ENCODE measurements around the gene MYL11.
A peak's percentile ranks its signal among the peaks of the same experiment; 100 is the strongest.
"Not testable (repeated sequence)": the region's sequence is repeated elsewhere in the genome, so short reads cannot be mapped to it uniquely, and the experiment has no call there.

Gene MYL11, protein sequence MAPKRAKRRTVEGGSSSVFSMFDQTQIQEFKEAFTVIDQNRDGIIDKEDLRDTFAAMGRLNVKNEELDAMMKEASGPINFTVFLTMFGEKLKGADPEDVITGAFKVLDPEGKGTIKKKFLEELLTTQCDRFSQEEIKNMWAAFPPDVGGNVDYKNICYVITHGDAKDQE

DNA sequence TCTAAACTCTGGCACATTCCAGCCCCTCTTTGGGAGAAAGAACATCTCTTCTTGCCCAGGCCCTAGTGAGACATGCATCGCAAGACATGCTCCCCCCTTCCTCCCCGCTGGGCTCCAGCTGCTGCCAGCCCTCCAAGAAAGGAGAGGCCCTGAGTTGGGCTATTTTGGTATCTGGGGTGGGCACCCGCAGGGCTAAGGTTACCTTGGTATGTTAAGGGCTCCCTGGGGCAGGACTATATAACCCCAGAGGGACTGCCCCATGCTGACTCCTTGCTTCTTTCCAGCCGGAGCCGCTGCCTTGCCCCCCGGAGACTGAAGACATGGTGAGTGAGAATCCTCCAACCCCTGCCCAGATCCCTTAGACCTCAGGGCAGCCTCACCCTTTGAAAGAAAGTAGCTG is at the start of gene MYL11:
MYL11 (plus strand) TSS at position 265 of the 400 bp plus-strand sequence; CDS start at position 321, 56 bp downstream.
- no peak for DNase-seq

DNA sequence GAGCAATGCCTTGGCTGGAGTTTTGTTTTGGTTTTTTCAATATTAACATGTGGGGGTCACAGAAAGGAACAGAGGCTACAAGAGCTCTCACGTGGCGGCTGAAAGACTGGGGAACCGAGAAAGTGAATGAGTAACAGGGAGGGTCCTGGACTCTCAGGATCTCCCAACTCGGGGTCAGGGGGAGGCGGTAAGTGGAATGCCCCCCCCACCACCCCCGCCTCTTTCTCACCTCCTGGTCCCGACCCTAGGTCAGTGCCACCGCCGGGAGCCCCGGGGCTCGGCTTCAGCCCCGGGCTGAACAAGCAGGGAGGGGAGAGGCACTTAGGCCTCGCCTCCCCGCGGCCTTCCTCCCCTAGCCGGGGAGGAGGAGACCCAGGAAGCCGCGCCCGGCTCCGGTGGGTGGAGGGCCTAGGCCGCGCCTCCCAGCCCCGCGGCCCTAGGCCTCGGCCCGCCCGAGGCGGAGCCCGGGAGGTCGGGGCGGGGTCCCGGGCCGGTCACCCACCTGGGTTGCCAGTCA is 40.1 kb upstream of the MYL11 start:
- peak; percentile 31 for DNase-seq

DNA sequence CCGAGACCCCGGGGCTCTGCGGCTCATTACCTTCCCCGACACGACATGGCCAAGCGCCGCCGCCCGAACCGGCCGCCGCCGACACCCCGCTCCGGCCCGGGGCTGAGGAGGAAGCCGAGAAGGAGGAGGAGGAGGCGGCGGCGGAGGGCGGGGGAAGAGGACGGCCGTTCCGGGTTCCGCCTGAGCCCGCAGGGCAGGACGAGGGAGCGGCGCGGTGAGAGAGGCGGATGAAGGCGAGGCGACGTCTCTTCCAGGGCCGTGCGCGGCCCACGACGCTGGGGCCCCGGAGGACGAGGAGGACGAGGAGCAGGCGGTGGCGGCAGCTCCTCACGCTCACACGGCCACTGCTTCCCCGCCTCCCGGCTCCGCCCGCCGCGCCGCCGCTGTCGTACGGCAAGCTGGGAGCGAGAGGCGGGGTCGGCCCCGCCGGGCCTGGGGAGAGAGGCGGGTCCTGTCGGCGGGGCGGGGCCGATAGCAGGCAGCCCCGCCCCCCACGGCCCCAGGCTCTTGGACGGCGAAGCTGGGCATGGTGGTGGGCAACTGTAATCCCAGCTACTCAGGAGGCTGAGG is 39.5 kb upstream of the MYL11 start:
- DNase-seq, result peak; percentile 85

DNA sequence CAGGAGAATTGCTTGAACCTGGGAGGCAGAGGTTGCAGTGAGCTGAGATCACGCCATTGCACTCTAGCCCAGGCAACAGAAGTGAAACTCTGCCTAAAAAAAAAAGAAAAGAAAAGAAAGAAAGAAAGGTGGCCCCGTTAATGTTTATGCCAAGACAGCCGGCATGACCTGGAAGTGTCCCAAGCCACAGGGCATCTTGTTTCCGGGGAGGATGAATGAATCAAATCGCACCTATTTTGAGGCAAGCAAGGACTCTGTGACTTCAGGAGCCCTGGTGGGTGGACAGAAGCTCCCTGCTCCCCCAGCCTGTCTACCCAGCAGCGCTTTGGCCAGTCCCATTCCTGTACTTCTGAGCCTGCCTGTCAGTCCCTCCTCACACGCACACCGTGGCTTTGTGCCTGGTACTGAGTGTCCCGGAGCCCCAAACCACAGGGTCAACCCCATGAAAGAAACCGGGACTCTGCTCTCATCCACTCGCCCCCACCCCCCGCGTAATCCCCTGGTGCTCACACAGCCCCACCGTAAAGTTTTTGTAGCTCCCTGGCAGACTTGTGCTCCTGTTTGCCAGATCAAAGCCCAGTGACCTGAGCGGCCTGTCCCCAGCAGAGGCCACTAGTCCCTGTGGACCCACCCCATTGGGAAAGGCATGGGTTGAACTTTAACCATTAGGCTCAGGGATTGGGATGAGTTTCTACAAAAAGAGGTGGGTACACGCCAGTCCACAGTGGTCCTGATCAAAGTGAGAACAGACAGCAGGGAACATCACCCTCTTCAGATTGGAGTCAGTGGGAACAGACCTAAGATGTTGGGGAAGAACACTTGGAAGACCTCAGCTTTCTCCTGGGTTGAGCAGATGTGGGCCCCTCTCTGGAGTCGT is 38.8 kb upstream of the MYL11 start:
- DNase-seq, result no peak

- not testable (repeated sequence) for DNase-seq
Measured at GRCh38 chr16:30337964-30338357, 36.6 kb upstream of the MYL11 start.

DNA sequence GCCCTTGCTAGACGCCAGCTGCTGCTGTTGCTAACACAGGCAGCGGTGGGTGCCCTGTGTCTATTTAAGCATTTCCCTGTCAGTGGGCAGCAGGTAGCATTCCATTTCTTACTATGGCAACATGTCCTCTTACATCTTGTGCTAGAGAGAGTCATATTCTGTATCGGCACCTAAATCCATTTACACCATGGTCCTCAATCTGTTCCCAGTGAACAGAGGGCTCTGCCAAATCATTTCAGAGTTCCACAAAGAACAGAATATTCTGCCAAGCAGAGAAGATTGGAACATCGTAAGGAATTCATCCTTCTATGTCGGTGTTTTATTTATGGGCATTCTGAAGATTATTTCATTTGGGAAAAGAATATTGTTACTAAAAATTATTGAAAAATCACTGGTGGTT is 35.9 kb upstream of the MYL11 start:
- not testable (repeated sequence) for DNase-seq

DNA sequence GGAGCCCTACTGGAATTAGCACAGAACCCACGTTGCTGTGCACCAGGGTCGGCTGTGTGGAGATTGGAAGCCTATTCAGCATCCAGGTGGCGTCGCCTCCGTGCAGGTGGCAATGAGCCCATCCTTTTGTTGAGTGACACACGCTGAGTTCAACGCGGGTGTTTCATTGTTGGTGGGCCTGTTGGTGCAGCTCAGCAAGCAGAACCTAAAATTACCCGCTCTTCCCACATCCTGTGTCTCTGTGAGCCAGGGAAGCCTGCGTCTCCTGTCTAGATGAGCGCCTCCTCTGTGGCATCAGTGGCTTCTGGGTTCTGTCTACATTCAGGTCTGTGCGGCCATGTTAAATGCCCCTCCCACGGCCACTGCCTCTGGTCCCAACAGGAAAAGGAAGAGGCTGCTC is 34.0 kb upstream of the MYL11 start:
- no peak for DNase-seq

DNA sequence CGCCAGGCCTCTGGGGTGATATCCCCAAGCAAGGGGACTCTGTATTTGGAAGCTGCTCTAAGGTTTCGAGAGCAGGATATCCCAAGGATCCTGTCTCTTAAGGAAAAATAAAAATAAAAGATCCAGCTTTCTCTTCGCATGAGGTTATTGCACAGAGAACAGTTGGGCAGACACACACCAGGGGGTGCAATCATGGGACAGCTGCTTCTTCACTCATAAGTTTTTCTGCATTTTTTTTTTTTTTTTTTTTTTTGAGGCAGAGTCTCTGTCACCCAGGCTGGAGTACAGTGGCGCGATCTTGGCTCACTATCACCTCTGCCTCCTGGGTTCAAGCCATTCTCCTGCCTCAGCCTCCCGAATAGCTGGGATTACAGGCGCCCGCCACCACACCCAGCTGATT is 32.6 kb upstream of the MYL11 start:
- not testable (repeated sequence) for DNase-seq

- DNase-seq, result no peak
Measured at GRCh38 chr16:30342751-30343490, 31.7 kb upstream of the MYL11 start.

DNA sequence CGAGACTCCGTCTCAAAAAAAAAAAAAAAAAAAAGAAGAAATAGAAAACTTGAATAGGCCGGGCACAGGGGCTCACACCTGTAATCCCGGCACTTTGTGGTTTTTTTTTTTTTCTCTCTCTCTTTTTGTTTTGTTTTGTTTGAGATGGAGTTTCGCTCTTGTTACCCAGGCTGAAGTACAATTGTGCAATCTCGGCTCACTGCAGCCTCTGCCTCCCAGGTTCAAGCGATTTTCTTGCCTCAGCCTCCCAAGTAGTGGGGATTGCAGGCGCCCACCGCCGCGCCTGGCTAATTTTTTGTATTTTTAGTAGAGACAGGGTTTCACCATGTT is 31.1 kb upstream of the MYL11 start:
- DNase-seq, result not testable (repeated sequence)

- DNase-seq, result no peak
Measured at GRCh38 chr16:30346286-30346685, 28.3 kb upstream of the MYL11 start.

DNA sequence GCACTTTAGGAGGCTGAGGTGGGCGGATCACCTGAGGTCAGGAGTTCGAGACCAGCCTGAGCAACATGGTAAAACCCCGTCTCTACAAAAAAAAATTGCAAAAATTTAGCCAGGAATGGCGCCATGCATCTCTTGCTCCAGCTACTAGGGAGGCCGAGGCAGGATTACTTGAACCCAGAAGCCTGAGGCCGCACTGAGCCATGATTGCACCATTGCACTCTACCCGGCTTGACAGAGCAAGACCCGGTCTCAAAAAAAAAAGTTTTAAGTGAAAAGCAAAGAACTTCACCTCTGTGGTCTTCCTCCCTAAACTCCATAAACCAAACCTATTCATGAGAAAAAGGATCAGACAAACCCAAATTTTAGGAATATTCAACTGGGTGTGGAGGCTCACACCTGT is 26.5 kb upstream of the MYL11 start:
- DNase-seq, result no peak

DNA sequence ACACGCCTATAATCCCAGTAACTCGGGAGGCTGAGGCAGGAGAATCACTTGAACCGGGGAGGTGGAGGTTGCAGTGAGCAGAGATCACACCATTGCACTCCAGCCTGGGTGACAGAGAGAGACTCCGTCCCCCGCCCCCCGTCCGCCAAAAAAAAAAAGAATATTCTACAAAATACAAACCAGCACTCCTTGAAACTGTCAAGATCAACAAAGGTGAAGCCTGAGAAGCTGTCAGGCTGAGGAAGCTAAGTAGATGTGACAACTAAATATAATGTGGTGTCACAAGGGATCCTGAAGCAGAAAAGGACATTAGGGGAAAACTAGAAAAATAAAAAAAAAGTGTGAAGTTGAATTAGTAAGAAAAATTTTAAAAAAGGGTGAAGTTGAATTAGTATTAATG is 25.7 kb upstream of the MYL11 start:
- no peak for DNase-seq

- DNase-seq, result no peak
Measured at GRCh38 chr16:30349675-30350074, 24.9 kb upstream of the MYL11 start.

- DNase-seq, result no peak
Measured at GRCh38 chr16:30350134-30350871, 24.3 kb upstream of the MYL11 start.

DNA sequence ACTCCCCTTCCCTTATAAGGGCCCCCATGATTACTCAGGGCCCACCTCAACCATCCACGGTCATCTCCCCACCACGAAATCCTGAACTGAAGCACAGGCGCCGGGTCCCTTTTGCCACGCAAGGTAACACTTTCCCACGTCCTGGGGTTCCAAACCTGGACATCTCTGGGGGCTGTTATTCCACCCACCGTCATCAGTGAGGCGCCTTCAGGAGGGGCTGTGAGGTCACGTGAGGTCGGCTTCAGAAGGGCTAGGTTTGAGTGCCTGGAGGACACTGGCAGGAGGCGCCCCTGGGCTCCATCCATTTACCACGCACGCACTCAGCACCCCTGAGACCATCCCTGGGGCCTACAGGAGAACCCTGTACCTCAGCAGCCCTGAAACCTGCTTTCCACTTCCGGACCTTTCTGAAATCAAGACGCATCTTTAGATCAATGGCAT is 23.6 kb upstream of the MYL11 start:
- DNase-seq, result no peak

DNA sequence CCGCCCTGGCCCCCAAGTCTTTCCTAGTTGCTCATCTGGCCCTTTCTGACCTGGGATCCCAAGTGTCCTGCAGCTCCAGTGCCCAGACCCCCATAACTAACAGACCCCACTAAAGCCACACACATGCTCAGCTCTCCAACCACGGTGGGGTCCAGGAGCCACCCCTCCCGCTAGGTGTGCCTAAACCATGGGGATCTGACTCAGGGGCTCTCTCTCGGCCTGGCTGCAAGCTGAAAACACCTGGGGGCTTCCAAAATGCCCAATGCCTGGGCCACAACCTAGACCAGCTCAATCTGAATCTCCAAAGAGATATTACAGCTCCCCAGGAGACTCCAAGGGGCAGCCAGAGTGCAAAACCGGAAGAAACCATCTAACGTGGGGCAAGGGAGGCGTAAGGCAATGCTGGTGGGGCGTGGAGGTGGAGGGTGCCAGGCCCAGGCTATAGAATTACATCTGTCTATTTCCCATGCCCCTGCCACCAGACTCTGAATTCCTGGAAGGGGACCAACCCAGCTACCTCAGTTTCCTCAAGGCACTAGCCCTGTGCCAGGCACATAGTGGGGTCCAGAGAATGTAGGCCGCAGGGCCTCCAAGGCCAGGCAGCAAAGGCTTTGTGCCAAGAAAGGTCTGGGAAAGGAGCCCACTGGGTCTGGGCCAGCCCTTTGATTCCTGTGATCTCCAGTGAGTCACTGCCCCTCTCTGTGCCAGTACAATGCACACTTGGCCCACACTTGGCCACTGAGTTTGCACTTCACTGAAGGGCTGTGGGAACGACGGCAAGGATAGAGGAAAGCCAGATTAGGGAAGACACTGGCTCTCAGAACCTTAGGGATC is 22.8 kb upstream of the MYL11 start:
- peak; percentile 86 for DNase-seq

- DNase-seq, result no peak
Measured at GRCh38 chr16:30352488-30353401, 21.9 kb upstream of the MYL11 start.

- DNase-seq, result no peak
Measured at GRCh38 chr16:30353438-30354129, 21.0 kb upstream of the MYL11 start.
